CD4-positive, alpha-beta T cell (primary cell): ENCODE results near the gene CT45A1. TPM values are rescaled to one million over a fixed set of nuclear protein-coding genes. Genes with fewer than 3 reads are reported as not detected.
"Not testable (repeated sequence)": the region's sequence is repeated elsewhere in the genome, so short reads cannot be mapped to it uniquely, and the experiment has no call there.

Source experiments
- ATAC-seq: fragments of 200-7000 bp; cut with Tn5 transposase; one replicate; pipeline ENCODE4 v1.10.0; 2022; ENCODE audit warnings: mild to moderate bottlenecking; ENCODE audit not compliant: poor library complexity
- CTCF ChIA-PET: fragments of 350-600 bp; sonication (Branson Sonifier 250); formaldehyde crosslinking; loops from one replicate; lab custom pipeline; 2021; ENCODE audit warnings: antibody characterized with exemption, inconsistent platforms; lab: Charles Lee
- POLR2A ChIA-PET: fragments of 350-600 bp; sonication (Branson Sonifier 250); formaldehyde crosslinking; loops from one replicate; lab custom pipeline; 2021; ENCODE audit warnings: antibody characterized with exemption, inconsistent platforms; lab: Charles Lee
- DNase-seq, 14 experiments: peaks; one replicate each; pipeline ENCODE4 v3.0.0-alpha.2; 2013 to 2020; ENCODE audit warnings: mixed read lengths in 2 of 14
- H3K27ac ChIP-seq, 2 donors: one replicate each; pipeline versions ENCODE4 v1.5.1 to v1.7.0; 2013; ENCODE audit warnings: low read length in 2 of 2, low read depth in 1 of 2, mild to moderate bottlenecking in 1 of 2
- H3K27me3 ChIP-seq, 2 experiments: 1 replicate in 1 of 2; 2 replicates in 1 of 2; pipeline versions ENCODE4 v1.6.1 to v1.7.0; 2013; ENCODE audit warnings: low read length in 2 of 2, control low read depth in 1 of 2, mild to moderate bottlenecking in 1 of 2, moderate library complexity in 1 of 2; ENCODE audit not compliant: insufficient read depth in 2 of 2, control insufficient read depth in 1 of 2
- H3K36me3 ChIP-seq: one replicate; pipeline ENCODE4 v1.6.1; 2013; ENCODE audit warnings: low read length, control low read depth; ENCODE audit not compliant: insufficient read depth
- H3K4me1 ChIP-seq: one replicate; pipeline ENCODE4 v1.6.1; 2013; ENCODE audit warnings: low read length, control low read depth; ENCODE audit not compliant: insufficient read depth
- H3K4me3 ChIP-seq: one replicate; pipeline ENCODE4 v1.5.1; 2013; ENCODE audit warnings: mild to moderate bottlenecking, low read length, moderate library complexity
- H3K9me3 ChIP-seq, 2 experiments: 1 replicate in 1 of 2; 2 replicates in 1 of 2; pipeline versions ENCODE4 v1.6.1 to v1.7.0; 2013; ENCODE audit warnings: low read length in 2 of 2, mild to moderate bottlenecking in 2 of 2, control low read depth in 1 of 2, moderate library complexity in 1 of 2; ENCODE audit not compliant: control insufficient read depth in 1 of 2, insufficient read depth in 1 of 2
- H3K27ac Mint-ChIP-seq: one replicate; pipeline ENCODE4 v1.8.0; 2020; ENCODE audit warnings: mixed read lengths
- H3K27me3 Mint-ChIP-seq: one replicate; pipeline ENCODE4 v1.8.0; 2021; ENCODE audit warnings: mixed read lengths
- H3K36me3 Mint-ChIP-seq: one replicate; pipeline ENCODE4 v1.8.0; 2021; ENCODE audit warnings: low read depth, mixed read lengths
- H3K4me1 Mint-ChIP-seq: one replicate; pipeline ENCODE4 v1.8.0; 2021; ENCODE audit warnings: low read depth, mixed read lengths
- H3K4me3 Mint-ChIP-seq: one replicate; pipeline ENCODE4 v1.8.0; 2020; ENCODE audit warnings: mild to moderate bottlenecking, mixed read lengths
- H3K9me3 Mint-ChIP-seq: one replicate; pipeline ENCODE4 v1.8.0; 2020; ENCODE audit warnings: mixed read lengths
- intact Hi-C, 2 experiments: fragments of 100-400 bp; cut with DNase I in 1 of 2; cut with micrococcal nuclease in 1 of 2; formaldehyde crosslinking; loops; one replicate each; pipeline versions ENCODE4 v1.15.1 to v1.9.0; 2023 to 2025; cut with DNase I, micrococcal nuclease
- polyA plus RNA-seq, 2 donors: library from polyadenylated mRNA; unstranded; fragments of 120-200 nt; gene quantifications; one replicate each; pipeline ENCODE4 v1.2.1, GENCODE V29; 2013
- total RNA-seq, 174 experiments: library from RNA in 2 of 174; stranded (reverse) in 2 of 174; gene quantifications; one replicate each; pipeline ENCODE4 v1.2.3 and lab custom pipeline; 2021 to 2026
- TF ChIP-seq, protein P1 (sequence below): fragments of 200-600 bp; IDR thresholded peaks from one replicate; pipeline ENCODE4 v1.8.0; 2022; ENCODE audit warnings: antibody characterized with exemption, mild to moderate bottlenecking

CT45A1 gene, protein sequence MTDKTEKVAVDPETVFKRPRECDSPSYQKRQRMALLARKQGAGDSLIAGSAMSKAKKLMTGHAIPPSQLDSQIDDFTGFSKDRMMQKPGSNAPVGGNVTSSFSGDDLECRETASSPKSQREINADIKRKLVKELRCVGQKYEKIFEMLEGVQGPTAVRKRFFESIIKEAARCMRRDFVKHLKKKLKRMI
- total RNA-seq, result not detected
- polyA plus RNA-seq (2013, experiment 1 of 2), result not detected
- not detected for polyA plus RNA-seq (2013, experiment 2 of 2)
- total RNA-seq (lab: John Stamatoyannopoulos, UW), result 0 to 0.05 (median 0) reads per million in 172 experiments

DNA sequence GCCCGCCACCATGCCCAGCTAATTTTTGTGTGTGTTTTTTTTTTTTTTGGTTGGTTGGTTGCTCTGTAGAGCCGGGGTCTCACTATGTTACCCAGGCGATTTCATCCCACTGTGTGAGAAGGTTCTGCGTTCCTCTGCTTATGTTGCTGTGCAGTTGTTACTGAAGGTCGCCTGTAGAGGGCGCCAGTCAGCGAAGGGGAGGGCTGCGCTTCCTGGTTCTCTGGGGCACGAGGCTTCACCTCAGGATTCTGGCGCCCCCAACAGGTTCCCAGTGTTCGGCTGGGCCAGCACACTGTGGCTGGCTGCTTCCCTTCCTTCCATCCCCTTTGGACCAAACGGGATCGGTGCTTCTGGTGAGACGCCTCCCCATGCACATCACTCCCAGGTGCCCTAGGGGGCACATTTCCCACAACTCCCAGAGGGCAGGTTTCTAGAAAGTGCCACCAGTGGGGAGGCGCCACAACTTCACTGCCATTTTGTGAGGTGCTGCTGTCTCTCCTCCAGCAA is at the start of gene CT45A1:
TSS of gene CT45A1 (plus strand) at position 457 of the 507 bp plus-strand sequence. CDS start 5,302 bp downstream, outside the sequence.
- CTCF ChIA-PET, H3K4me1 ChIP-seq, H3K36me3 Mint-ChIP-seq, H3K4me3 ChIP-seq, H3K27ac Mint-ChIP-seq, H3K27me3 Mint-ChIP-seq, H3K4me3 Mint-ChIP-seq, H3K9me3 Mint-ChIP-seq, H3K9me3 ChIP-seq, H3K36me3 ChIP-seq, ATAC-seq, POLR2A ChIA-PET, H3K27me3 ChIP-seq, intact Hi-C loops, H3K4me1 Mint-ChIP-seq, H3K27ac ChIP-seq: not testable (repeated sequence)
- peak in 3 of 14 experiments; percentile 8 to 16 (median 8) for DNase-seq

DNA sequence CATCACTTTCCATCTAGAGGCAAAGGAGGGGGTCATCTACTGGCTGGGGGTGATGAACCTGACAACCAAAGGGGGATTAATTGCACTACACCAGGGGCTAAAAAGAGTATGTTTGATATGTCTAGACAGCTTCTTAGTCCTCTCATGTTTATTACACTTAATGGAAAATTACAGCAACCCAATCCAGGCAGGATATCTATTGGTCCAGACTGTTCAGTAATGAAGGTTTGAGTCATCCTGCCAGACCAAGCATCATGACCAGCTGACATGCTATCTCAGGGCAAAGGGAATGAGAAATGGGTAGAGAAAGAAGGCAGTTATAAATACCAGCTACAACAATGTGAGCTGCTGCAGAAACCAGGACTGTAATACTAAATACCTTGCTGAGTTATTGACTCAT is 40.5 kb upstream of the CT45A1 start:
- H3K36me3 ChIP-seq, H3K27ac Mint-ChIP-seq, DNase-seq, H3K36me3 Mint-ChIP-seq, H3K27me3 ChIP-seq, ATAC-seq, H3K4me3 Mint-ChIP-seq, intact Hi-C loops, H3K4me3 ChIP-seq, H3K27ac ChIP-seq, H3K4me1 Mint-ChIP-seq, CTCF ChIA-PET, H3K4me1 ChIP-seq, H3K9me3 Mint-ChIP-seq, POLR2A ChIA-PET, H3K9me3 ChIP-seq: not testable (repeated sequence)
- peaks cover 20% of the 10 kb centered on the region for H3K27me3 Mint-ChIP-seq

DNA sequence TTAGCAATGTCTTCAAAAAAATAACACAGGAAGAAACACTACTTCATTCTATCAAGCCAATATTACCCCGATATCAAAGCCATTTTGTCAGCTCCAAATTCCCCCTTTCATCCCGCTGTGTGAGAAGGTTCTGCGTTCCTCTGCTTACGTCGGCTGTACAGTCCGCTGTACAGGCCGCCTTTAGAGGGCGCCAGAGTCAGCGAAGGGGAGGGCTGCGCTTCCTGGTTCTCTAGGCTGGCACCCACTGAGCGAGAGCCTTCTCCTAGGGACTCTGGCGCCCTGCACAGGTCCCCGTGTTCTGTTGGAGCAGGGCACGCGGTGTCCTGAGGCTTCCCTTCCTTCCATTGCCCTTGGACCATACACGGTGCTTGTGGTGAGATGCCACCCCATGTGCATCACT is 25.3 kb upstream of the CT45A1 start:
- ATAC-seq, result no peak
- POLR2A ChIA-PET, result no interaction called here
- intact Hi-C loops, result no loop called here
- Histone ChIP-seq H3K4me1 (no peaks in the 10 kb centered on the region), H3K36me3 (no peaks in the 10 kb centered on the region), H3K4me3 (no peak overlapping the region), H3K9me3 (no peaks in the 10 kb centered on the region), H3K27me3 (no peaks in the 10 kb centered on the region), H3K27ac (no peak overlapping the region)
- TF ChIP-seq, protein P1, sequence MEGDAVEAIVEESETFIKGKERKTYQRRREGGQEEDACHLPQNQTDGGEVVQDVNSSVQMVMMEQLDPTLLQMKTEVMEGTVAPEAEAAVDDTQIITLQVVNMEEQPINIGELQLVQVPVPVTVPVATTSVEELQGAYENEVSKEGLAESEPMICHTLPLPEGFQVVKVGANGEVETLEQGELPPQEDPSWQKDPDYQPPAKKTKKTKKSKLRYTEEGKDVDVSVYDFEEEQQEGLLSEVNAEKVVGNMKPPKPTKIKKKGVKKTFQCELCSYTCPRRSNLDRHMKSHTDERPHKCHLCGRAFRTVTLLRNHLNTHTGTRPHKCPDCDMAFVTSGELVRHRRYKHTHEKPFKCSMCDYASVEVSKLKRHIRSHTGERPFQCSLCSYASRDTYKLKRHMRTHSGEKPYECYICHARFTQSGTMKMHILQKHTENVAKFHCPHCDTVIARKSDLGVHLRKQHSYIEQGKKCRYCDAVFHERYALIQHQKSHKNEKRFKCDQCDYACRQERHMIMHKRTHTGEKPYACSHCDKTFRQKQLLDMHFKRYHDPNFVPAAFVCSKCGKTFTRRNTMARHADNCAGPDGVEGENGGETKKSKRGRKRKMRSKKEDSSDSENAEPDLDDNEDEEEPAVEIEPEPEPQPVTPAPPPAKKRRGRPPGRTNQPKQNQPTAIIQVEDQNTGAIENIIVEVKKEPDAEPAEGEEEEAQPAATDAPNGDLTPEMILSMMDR, result no peak
- H3K36me3 Mint-ChIP-seq, result no peaks in the 10 kb centered on the region
- no peaks in the 10 kb centered on the region for H3K4me1 Mint-ChIP-seq
- no peak overlapping the region for H3K27ac Mint-ChIP-seq
- CTCF ChIA-PET, result no interaction called here
- DNase-seq, result peak in 2 of 14 experiments; percentile 6 to 11
- no peak overlapping the region for H3K4me3 Mint-ChIP-seq
- H3K27me3 Mint-ChIP-seq, result peaks cover 8% of the 10 kb centered on the region
- H3K9me3 Mint-ChIP-seq, result no peaks in the 10 kb centered on the region

DNA sequence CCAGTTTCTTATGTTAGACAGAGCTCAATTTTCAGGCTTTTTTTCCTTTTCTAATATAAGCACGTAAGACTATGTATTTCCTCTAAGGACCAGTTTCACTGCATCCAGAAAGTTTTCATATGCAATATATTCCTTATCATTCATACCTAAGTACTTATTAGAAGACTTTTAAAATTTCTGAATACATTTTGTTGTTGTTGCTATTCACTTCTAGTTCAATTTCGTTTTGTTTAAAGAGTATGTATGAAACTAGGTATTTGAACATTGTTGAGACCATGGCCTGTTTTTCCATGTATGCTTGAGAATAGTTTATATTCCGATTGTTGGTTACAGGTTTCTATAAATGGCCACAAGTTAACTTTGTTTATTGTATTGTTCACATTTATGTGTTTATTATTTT is 18.0 kb upstream of the CT45A1 start:
- ATAC-seq (no peak), DNase-seq (no peak)
- H3K27ac Mint-ChIP-seq, result no peak overlapping the region
- no peaks in the 10 kb centered on the region for H3K9me3 Mint-ChIP-seq
- ChIA-PET CTCF (no interaction called here), POLR2A (no interaction called here)
- Histone ChIP-seq H3K9me3 (no peaks in the 10 kb centered on the region), H3K27me3 (no peaks in the 10 kb centered on the region), H3K4me3 (no peak overlapping the region), H3K4me1 (no peaks in the 10 kb centered on the region), H3K27ac (no peak overlapping the region), H3K36me3 (no peaks in the 10 kb centered on the region)
- no peak overlapping the region for H3K4me3 Mint-ChIP-seq
- no peaks in the 10 kb centered on the region for H3K4me1 Mint-ChIP-seq
- intact Hi-C loops, result no loop called here
- TF ChIP-seq, protein P1, result no peak
- H3K27me3 Mint-ChIP-seq, result no peaks in the 10 kb centered on the region
- no peaks in the 10 kb centered on the region for H3K36me3 Mint-ChIP-seq
